DND-41 (cell line): Measurements from ENCODE around the gene NCMAP.

Experiments used
- EZH2 ChIP-seq: IDR thresholded peaks from 3 replicates; pipeline ENCODE4 v1.6.1; 2012; ENCODE audit warnings: borderline replicate concordance, low read depth, mild to moderate bottlenecking, moderate library complexity, low read length, inconsistent platforms; ENCODE audit not compliant: severe bottlenecking
- TF ChIP-seq, protein P1 (sequence below): IDR thresholded peaks from 2 replicates; pipeline ENCODE4 v1.5.1; 2012; ENCODE audit warnings: borderline replicate concordance, low read length, moderate library complexity, mild to moderate bottlenecking; ENCODE audit not compliant: poor library complexity, severe bottlenecking; ENCODE audit errors: extremely low read depth

DNA sequence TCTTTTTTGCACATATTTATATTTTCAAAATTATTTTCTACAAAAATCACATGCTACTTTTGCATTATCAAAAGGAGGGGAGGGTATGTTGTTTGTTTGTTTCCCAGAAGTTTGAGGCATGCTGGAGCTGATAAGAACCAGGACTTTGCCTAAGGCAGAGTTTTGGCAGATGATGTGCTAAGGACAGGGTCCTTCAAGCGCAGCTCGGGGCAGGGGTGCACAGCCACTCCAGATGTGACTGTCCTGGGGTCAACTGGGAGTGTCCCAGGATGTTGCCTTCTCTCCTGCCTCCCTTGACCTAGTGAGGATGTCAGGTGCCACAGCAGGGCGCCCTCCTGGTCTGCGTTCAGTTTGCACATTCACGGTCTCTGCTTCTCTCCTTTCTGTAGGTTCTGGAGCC, 44.7 kb downstream of the NCMAP start:
- TF ChIP-seq, protein P1, sequence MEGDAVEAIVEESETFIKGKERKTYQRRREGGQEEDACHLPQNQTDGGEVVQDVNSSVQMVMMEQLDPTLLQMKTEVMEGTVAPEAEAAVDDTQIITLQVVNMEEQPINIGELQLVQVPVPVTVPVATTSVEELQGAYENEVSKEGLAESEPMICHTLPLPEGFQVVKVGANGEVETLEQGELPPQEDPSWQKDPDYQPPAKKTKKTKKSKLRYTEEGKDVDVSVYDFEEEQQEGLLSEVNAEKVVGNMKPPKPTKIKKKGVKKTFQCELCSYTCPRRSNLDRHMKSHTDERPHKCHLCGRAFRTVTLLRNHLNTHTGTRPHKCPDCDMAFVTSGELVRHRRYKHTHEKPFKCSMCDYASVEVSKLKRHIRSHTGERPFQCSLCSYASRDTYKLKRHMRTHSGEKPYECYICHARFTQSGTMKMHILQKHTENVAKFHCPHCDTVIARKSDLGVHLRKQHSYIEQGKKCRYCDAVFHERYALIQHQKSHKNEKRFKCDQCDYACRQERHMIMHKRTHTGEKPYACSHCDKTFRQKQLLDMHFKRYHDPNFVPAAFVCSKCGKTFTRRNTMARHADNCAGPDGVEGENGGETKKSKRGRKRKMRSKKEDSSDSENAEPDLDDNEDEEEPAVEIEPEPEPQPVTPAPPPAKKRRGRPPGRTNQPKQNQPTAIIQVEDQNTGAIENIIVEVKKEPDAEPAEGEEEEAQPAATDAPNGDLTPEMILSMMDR: no peak
- TF ChIP-seq EZH2: no peak
